NB4 (cell line): Measurements from ENCODE around the gene ZNF543.
A peak's percentile ranks its signal among the peaks of the same experiment; 100 is the strongest.

Experiments
- CTCF ChIP-seq: IDR thresholded peaks from one replicate; pipeline ENCODE4 v1.5.1; 2012; ENCODE audit warnings: low read depth, low read length
- MAX ChIP-seq: IDR thresholded peaks from 2 replicates; pipeline ENCODE4 v1.6.1; 2011; ENCODE audit warnings: low read depth, low read length
- POLR2A ChIP-seq: IDR thresholded peaks from 2 replicates; pipeline ENCODE4 v1.6.1; 2011; ENCODE audit warnings: mild to moderate bottlenecking; ENCODE audit not compliant: insufficient read length; ENCODE audit errors: extremely low read depth

GRCh38 chr19:57279418-57280164, 40.7 kb upstream of the ZNF543 start:
- TF ChIP-seq CTCF (no peak), POLR2A (peak; percentile 43), MAX (peak; percentile 95)
